ENCODE results near the gene ARHGEF10L. TPM values are rescaled to one million over a fixed set of nuclear protein-coding genes. Genes with fewer than 3 reads are reported as not detected.
A peak's percentile ranks its signal among the peaks of the same experiment; 100 is the strongest.
"Not testable (repeated sequence)": the region's sequence is repeated elsewhere in the genome, so short reads cannot be mapped to it uniquely, and the experiment has no call there.

ARHGEF10L gene
- total RNA-seq, 1 donor from 2014 or later = 51.2 TPM

- DNase-seq (ENCODE audit: low read depth) = no peak
Measured at GRCh38 chr1:17612831-17613230, 73.3 kb downstream of the ARHGEF10L start.

GRCh38 chr1:17614586-17614985 is 75.1 kb downstream of the ARHGEF10L start:
- DNase-seq (ENCODE audit: low read depth) = no peak

DNA sequence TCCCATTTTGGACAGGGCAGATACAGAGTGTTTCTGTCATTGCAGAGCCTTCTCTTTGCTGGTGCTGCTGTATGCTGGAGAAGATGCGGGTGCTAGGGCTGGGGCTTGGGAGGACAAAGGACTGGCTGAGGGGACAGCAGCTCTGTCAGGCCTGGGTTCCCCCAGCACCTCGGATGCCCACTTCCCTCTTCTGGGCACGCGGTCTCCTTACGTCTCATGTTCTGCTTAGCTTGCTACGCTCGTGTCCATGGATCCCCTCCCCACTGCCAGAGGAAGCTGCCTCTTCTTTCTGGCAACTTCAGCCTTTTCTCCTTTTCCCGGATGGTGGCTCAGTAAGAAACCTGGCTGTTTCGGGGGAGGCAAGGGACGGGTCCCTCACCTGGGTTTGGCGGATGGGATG is 75.7 kb downstream of the ARHGEF10L start:
- DNase-seq (ENCODE audit: low read depth) = no peak

DNA sequence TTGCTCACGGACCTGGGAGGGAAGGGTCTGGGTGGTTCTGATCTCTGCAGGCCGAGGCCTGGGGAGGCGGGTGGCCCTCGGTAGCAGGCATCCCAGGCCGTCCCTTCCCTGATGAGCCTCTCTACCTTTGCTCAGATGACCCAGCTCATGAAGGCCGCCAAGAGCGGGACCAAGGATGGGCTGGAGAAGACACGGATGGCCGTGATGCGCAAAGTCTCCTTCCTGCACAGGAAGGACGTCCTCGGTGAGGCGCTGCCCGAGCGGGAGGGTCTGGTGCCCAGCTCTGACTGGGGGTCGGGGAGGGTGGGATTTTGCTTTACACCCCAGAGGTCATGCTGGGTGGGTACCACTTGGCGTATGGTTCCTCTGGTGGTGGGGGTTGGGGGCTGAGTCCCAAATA is 76.5 kb downstream of the ARHGEF10L start:
- DNase-seq (ENCODE audit: low read depth) = no peak

DNA sequence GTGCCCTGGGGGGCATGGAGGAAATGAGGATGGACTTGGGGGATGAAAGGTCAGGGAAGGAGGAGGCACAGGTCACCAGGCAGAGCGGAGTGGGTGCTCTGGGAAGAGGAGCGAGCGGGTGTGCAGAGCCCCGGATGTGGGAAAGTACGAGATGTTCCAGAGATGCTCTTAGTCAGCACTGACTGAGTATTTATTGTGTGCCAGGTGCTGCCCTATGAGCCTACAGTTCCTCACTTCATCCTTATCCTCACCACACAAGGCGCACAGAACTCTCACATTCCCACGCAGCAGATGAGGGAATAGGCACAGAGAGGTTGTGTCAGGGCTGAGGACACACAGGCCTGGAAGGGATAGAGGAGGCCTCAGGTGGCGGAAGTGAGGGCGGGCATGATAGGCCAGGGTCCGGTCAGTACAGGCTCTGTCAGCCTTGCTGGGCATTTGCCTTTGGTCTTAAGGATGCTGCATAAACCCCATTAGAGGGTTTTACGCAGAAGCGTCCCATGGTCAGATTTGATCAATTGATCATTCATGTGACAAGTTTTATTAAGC is 77.3 kb downstream of the ARHGEF10L start:
- DNase-seq (ENCODE audit: low read depth) = no peak

GRCh38 chr1:17617787-17618557 is 78.5 kb downstream of the ARHGEF10L start:
- DNase-seq (ENCODE audit: low read depth) = no peak

DNA sequence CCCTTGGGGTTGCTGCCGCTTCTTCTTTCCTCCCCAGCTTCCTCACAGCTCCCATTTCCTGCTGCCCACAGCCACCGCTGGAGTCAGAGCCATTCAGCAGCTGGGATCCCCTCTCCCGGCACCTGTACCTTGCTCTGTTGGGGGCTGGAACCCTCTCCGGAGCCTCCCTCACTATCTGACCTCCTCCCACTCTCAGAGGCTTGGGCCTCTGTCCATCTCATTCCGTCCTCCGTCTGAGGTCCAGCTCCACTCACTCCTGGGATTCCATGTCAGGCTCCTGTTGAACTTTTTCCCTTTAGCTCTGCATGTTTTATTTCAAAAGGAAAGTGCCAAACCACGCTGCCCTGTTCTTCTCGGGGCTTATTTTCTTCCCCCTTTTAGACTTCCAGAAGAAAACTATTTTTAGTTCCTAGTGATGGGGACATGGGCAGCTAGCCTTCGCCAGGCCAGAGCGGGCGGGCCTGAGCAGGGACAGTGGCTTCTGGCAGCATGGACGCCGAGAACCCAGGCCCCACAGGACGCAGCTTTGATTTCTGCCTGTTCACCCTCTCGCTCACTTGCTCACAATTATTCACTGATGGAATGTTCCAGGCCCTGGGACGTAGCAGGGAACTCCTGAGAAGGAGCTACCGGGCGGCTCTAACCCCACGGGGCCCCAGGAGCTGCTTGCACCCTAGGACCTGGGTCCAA is 79.2 kb downstream of the ARHGEF10L start:
- DNase-seq (ENCODE audit: low read depth) = no peak

GRCh38 chr1:17620448-17620847 is 81.0 kb downstream of the ARHGEF10L start:
- DNase-seq (ENCODE audit: low read depth) = no peak

GRCh38 chr1:17621691-17622090 is 82.2 kb downstream of the ARHGEF10L start:
- no peak for DNase-seq (ENCODE audit: low read depth)

DNA sequence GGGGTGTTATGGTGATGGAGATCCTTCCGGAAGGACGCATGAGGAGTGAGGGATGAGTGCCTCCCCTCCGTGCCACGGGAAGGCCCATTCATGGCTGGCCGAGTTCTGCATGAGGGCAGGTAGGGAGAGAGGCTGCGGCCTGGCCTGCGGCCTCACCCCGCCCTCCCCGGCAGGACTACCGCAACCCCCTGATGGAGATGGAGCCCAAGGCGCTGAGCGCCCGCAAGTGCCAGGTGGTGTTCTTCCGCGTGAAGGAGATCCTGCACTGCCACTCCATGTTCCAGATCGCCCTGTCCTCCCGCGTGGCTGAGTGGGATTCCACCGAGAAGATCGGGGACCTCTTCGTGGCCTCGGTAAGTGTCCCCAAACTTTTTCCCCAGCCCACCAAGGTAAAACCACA is 83.3 kb downstream of the ARHGEF10L start:
- DNase-seq (ENCODE audit: low read depth) = no peak

DNA sequence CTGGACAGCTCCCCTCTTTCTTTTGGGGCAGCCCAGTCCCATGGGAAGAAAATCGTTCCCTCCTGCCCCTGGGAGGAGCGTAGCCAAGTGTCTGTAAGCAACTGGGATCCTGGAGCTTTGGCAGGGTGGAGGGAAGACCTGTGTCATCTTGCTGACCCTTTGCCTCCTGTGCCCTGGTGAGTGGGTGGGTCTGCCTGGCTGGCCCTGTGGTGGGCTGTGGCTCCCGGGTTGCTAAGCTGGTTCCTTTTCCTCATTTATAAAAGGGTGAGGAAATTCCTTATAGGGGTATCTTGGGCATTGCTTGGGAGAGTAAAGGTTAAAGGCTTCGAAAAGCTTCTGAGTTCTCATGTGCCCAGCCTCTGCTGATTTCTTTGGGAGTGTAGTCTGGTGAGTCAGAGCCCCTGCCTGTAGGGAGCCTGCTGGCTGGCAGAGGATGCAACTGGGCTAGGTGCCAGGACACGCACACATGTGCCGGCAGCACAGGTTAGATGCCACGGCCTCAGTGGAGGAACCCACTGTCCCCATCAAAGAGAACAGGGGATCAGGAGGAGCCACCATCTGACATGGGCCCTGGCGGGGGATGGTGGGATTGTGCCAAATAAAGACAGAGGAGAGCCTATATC is 85.2 kb downstream of the ARHGEF10L start:
- peak; percentile 76 for DNase-seq (ENCODE audit: low read depth)

DNA sequence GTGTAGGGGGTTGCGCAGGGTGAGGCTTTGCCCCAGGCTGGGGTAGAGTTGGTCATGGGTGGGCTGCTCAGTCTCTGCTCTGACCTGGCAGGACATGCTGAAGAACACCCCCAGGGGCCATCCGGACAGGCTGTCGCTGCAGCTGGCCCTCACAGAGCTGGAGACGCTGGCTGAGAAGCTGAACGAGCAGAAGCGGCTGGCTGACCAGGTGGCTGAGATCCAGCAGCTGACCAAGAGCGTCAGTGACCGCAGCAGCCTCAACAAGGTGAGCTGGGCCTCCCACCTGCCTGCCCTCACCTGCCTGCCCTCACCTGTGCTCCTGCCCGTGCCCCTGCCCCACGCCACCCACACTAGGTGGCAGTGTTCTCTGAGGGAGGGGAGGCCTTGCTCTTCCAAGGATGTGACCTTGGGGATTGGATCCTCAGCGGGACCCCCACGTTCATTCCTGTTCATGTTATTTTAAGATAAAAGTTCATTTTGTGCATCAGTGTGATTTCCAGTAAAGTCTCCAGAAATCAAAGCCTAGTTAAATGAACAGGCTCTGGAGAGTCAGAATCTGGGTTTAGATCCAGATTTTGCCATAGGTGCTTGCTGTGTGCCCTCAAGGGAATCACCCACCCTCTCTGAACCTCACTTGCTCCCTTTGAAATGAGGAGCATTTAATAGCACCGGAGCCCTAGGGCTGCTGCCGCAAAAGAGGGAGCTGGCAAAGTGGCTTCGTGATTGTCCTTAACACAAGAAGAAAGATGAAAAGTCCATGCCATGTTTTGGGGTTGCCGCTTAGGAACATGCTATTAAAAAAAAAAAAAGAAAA is 87.9 kb downstream of the ARHGEF10L start:
- no peak for DNase-seq (ENCODE audit: low read depth)

GRCh38 chr1:17629046-17629445 is 89.5 kb downstream of the ARHGEF10L start:
- DNase-seq (ENCODE audit: low read depth) = not testable (repeated sequence)

DNA sequence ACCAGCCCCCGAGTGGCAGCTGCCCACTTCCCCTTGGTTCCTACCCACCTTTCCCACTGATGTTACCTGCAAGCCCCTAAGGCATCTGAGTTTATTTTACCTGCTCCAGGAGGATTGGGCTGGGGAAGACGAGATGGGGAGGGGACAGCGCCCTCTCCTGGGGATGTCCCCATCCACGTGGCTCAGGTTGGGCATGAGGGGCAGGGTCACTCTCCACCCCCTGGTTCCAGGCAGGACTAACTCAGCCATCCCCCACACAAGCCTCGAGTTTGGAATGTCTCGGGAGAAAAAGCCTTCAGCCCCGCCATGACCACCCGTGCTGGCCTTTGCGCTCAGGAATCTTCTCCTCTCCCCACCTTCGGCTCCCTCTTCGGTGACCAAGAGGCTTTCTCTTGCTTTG is 90.0 kb downstream of the ARHGEF10L start:
- DNase-seq (ENCODE audit: low read depth) = no peak

DNA sequence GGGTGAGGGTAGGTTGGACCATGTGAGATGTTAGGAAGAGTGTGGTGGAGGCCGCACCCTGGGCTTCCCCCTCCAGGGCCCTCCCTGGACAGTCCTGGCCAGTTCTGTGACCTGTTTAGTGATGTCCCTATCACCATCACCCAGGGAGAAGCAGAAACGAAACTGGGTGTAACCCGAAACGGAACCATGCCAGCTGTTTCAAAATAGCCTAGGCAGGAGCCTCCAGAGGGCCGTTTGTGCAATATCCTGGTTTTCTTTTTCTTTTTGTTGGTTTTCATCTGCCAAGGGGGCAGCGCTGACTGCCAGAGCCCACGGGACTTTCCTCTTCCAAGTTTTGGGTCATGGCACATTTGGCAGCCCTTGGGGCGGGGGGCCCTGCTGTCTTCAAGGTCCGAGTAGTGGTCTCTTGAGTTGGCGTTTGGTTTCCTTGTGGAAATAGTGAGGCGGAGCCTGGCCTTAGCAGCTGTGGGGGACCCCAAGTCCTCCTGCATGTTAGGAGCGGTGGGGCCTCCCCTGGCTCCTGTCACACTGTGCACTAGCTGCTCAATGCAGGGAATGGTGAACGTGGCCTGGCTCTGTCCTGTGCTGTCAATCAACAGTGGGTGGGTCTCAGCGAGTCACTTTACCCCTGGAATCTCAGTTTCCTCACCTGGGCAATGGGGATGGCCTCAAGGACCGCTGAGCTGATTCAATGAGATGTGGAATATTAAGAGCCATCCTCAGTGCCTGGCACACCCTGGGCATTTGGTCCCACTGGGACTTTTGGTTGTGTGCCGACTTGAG is 90.7 kb downstream of the ARHGEF10L start:
- DNase-seq (ENCODE audit: low read depth) = no peak

DNA sequence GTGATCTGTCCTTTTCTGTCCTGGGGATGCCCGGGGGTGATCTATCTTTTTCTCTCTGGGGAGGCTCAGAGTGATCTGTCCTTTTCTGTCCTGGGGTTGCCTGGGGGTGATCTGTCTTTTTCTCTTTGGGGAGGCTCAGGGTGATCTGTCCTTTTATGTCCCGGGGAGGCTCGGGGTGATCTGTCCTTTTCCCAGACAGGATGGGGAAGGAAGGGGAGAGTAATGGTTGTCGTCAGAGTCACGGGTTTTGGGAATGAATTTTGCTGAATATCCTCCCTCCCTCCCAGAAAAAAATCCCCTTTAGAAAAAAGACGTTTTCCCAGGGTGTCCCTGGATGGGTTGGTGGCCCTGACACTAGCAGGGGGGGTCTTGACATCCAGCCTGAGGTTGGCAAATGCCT is 91.5 kb downstream of the ARHGEF10L start:
- no peak for DNase-seq (ENCODE audit: low read depth)

GRCh38 chr1:17631410-17631809 is 91.9 kb downstream of the ARHGEF10L start:
- no peak for DNase-seq (ENCODE audit: low read depth)

GRCh38 chr1:17632106-17632505 is 92.6 kb downstream of the ARHGEF10L start:
- DNase-seq (ENCODE audit: low read depth) = no peak

DNA sequence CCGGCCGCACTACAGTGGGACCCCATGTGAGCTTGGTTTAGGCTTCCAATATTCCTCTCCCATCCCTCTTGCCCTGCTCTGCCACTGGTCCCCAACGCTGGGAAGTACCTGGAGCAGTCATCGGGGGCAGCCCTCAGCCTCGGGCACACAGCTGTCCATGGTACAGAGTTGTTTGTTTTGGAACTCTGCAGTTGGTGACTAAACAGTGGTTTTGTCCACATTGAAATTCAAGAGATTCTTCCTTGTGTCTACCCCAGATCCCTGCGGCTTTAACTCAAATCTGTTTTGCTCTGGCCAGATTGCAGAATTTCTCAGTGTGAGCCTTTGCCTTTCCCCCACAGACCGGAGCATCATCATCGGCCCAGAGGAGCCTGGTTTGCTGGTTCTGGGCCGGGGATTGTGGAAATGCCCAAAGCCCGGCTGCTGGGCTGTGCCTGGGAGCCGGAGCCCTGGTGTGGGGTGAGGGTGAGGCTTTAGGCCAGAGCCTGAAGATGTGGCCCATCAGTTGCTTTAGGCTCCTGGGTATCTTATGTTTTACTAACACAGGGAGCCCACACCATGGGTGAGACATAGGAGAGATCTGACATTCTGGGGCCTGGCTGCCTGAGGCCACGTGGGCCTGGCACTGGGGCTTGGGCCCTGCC is 93.2 kb downstream of the ARHGEF10L start:
- peak; percentile 38 for DNase-seq (ENCODE audit: low read depth)

DNA sequence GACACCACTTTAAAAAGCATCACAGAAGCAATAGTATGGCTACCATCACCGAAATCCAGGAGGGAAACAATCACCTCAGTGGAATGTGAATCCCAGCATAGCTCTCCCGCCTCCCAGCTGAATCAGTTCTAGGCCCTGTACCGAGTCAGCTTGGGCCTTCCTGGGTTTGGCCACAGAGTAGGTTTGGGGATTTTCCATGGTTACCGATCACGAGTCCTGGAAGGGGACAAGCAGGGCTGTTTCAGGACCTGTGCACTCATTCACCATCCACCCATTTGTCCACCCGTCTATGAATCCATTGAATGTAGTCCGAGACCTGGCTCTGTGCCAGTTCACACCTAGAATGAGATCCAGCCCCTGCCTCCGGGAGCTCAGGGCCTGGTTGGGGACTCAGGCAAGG is 94.2 kb downstream of the ARHGEF10L start:
- DNase-seq (ENCODE audit: low read depth) = peak; percentile 50

Measured in renal cortical epithelial cell (primary cell).